Stimulated activated CD8-positive, alpha-beta memory T cell treated with anti-CD3 and anti-CD28 coated beads, Interleukin-7, amount 100 ng/mL, for 48 hours (primary cell): ENCODE results near the gene PRKCA.
A peak's percentile ranks its signal among the peaks of the same experiment; 100 is the strongest.

ENCODE experiments used
- DNase-seq, 2 donors: peaks; one replicate each; pipeline ENCODE4 v3.0.0-alpha.2; 2020; ENCODE audit warnings: low read depth in 1 of 2; ENCODE audit errors: extremely low read depth in 1 of 2

PRKCA gene

DNA sequence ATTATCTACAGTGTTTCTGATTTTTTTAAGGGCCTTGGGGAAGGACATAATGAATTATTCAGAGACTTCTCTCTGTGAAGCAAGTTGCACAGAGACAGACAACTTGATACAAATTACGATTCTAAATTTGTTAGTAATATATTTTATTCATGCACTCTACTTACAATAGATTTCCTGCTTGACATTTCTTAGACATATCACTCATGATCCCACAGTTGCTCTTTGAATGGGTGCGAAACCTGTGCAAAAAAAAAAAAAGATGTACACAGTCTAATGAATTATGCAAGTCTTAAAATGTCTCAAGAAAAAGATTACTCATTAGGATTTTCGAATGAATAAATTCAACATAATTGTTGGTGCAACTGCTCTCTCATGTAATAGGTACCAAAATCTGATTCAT is 254.8 kb downstream of the PRKCA start:
- no peak for DNase-seq

DNA sequence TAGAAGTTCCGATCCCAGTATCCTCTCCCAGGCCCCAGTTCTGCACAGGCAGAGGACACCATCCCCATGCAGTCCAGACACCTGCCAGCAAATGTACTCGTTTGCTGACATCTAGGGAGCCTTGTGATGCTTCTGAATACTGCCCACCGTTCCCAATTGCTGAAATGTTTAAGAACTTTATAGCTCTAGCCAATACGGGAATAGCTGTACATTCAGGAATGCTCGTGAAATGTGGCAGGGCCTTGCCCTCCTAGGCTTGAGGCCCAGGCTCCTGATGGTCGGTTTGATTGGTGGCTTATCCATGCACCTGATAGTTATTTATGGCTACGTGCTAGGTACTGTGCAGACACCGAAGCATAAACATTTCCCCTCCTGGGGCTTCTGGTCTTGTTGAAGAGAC is 255.5 kb downstream of the PRKCA start:
- DNase-seq: no peak

DNA sequence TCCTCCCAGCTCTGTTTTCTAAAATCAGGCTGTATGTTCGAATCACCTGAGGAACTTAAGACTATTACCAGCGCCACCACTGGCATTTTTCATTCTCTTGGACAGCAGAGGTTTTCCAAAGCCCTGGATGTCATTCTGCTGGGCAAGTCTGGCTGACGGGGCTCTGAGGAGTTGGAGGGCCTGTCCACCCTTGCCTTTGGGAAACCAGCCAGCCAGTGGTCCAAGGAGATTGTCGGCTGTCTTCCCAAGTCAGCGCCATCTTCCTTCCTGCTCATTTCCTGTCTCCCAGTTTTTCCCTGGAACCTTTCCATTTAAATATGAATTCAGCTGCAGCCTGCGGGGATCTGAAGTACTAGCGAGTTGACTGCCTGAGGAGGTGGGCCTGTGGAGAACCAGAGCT is 258.3 kb downstream of the PRKCA start:
- no peak for DNase-seq

DNA sequence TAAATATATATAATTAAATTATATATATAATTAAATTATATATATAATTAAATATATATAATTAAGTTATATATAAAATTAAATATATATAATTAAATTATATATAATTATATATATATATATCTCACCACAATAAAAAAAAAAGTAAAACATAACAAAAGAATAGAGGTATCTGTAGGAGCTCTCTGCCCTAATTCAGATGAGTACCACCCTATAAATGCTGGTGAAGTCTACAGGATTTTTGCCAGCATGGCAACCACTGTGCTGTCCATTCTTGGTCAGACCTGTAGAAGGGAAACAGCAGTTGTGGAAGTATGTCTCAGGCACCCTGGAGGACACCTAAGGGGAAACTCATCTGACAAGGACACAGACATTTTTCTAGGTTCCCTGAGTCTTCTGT is 259.7 kb downstream of the PRKCA start:
- no peak for DNase-seq

DNA sequence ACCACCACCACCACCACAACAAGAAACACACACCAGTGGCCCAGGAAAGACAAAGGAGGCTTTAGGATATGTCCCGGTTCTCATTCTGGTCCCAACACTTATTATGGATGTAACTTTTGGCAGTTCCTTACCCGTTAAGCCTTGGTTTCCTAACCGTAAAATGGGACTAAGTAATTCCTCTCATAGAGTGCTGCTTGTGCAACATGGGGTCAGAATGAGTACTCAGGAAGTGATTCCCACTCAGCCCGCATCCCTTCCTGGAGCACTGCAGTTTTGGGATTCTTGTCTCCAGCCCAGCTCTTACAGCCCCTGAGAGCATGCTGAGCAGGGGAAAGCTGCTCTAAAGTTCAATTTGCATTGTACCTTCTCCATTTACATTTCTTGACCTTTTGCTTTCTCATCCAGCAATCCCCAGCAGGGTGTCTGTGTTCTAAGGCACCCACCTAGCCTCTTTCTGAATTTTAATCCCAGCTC is 262.6 kb downstream of the PRKCA start:
- DNase-seq: no peak

DNA sequence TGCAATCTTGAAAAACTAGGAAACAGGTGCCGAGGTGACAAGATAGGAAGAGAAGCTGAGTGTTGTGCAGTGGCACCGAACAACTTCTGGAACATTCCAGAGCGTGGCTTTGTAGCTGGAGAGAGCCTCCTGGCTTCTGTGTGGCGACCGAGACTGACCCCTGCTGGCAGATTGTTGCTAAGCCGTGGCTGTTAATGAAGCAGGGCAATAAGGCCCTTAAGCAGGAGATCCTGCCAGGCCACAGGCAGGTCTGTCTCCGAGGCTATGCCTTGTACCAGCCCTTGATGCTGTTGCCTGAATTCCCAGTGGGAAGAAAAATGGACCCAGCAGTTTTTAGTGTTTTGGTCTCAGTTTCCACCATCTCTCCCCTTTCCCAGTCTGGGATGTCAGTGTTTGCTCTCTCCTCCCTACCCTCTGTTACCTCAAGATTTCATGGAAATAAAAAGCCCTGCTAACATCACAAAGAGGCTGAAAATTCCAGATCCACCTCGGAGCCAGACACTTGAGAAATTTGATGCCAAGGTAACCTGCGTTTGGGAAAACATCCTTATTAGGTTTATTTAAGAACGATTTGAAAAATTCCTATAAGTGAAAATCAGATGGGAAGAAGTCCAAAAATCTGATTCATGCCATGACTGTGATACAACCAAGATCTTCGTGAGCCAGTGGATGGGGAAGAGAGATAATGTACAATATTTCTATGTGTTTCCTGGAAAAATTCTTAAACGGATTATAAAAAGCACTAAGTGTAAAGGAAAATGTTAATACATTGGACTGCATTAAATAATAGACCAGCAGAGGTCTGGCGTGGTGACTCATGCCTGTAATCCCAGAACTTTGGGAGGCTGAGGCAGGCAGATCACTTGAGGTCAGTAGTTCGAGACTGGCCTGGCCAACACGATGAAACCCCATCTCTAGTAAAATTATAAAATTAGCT is 265.1 kb downstream of the PRKCA start:
- DNase-seq: peak; percentile 33 to 67

DNA sequence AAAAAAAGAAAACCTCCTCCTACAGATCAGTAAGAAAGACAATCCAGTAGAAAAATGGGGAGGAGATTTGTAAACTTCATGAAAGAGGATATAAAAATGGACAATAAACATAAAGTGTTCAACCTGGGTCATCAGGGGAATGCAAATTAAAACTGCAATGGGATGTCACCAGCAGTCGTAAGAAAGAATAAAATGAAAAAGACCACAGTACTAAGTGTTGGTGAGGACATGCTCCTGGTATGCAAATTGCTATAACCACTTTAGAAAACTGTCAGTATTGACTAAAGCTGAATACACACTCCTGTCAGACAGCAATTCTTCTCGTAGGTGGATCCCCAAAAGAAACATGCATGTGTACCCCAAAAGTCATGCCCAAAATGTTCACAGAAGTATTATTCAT is 267.2 kb downstream of the PRKCA start:
- no peak for DNase-seq

DNA sequence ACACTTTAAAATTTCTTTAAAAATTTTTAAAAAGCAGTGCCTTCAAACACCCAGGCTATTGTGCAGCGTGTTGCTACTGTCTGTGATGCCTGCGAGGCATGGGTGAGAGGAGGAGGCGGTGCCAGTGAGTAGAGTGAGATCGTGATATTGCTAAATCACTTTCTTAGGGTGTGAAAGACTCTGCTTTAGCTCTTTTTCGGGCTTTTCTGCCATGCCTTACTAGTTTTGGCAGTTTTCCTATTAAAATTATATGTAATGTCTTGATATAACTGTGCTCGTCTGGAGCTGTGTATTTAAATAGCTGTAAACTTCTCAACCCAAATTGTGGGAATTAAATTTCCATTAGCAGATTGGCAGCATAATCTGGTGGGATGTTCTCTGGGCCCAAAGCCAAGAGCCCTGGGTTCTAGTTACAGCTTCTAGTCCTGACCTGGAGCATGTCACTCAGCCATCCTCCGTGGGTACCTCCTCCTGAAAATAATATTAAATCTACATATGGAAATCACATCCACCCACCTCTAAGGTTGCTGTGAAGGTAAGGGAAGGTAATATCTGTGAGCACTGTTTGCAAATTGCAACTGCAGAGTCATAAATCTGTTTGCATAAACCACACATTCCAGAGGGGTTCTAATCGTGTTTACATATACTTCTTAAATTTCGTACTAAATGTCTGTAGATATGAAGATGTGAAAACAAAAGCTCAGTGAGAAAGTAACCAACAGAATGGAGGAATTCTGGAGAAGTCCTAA is 268.2 kb downstream of the PRKCA start:
- DNase-seq: no peak

DNA sequence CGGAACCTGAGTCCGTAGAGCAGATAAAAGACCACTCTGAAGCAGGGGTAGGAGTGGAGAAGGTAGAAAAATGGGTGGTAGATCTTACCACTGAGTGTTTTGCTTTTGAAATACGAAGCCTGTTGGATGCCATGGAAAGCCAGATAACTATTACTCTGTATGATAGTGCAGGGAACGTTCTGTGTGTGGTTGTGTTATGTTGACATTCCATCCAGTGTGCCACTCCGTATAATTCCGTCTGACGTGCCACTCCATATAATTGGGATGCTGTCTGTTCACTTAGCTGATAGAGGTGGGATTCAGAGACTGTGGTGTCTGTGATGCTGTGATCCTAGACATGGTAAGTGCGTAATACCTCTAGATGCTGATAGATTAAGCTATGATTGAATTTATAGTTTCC is 269.3 kb downstream of the PRKCA start:
- no peak for DNase-seq

DNA sequence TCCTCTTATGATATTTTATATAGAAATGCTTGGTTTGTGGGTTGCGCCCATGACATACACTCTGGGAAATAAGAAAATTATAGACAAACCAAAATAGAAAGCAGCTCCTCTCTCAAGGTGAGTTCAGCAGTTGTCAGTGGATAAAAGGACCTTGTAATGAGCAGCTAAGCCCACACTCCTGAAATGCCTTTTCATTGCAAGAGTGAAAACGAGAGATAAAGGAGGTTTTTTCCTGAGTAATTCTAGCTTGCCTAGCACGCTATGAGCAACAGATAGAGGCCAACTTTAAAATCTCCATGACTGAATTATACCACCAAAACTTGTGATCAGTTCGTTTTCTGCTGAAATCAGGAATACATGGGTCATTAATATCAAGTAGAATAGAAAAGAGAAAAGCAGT is 270.7 kb downstream of the PRKCA start:
- DNase-seq: no peak

DNA sequence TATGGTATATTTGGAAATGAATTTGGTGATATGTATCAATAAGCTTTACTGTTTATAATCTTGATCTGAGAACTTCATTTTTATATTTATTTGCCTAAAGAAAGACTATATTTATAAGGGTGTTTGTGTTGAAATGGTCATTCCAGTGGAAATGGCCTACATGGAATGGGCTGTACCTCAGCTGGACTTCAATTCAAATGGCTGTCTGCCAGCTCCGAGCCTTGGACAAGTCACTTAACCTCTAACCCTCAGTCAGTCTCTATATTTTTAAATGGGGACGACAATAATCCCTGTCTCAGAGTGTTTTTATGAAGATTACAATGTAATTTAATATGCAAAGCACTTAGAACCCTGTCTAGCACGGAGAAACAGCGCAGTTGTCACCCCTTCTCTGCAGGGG is 271.7 kb downstream of the PRKCA start:
- no peak for DNase-seq

DNA sequence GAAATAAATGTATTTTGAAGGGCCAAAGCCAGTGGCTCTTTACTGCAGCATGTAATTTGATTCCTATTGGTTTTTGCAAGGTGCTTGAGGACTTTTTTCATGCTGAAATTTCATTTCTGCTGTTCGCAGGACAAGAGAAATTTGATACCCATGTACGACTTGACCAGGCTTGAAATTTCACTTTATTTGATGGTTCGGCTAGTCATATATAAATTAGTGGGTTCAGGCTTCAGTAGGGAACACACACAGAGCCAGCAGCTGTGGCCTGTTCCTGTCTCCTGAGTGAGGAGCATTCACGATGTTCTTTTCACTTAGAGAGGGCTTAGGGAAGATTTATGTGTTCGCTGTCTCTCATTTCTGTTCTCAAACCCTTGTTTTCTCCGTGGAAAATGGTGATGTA is 274.1 kb downstream of the PRKCA start:
- DNase-seq: no peak

DNA sequence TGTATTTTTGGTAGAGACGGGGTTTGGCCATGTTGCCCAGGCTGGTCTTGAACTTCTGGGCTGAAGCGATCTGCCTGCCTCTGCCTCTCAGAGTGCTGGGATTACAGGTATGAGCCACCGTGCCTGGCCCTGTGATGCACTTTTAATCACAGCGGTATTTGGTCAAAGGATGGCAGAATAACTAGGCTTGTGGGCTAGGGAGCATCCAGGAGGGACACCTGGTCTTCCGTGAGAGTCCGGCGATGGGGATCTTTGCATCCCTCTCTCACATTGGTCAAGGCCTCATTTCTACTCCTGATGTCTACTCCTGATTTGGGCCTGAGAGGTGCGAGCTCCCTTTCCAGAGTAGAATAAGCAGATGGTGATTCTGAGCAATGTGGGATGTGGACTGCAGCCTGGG is 274.6 kb downstream of the PRKCA start:
- no peak for DNase-seq

DNA sequence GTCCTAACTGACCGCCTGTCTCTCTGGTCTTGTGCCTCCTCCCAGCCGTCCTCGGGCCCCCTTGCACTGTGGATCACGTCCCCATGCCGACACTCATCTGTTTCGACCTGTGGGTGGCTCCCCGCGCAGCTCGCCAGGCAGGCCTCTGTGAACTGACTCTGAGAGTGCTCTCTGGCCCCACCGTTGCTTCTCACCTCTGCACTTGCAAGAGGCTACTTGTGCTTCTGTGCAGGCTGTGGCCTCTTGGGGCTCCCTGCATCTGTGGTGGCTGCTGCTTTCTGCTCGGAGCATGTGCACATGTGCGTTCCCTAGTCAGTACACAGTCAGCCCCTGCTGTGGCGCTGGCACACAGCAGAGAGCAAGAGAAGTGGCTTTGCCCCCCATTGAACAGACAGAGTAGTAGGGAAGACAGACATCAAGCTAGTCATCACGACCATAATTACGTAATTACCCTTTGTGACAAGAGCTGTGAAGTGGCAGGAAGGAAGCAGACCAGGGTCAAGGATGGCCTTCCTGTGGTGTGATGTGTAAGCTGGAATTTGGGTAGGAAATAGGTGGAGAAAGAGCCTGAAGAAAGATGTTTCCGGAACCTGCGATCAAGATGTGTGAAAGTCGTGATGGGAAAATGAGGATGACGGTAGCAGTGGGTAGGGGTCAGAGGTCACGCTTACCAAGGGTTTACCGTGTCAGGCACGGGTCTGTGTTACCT is 276.5 kb downstream of the PRKCA start:
- no peak for DNase-seq

DNA sequence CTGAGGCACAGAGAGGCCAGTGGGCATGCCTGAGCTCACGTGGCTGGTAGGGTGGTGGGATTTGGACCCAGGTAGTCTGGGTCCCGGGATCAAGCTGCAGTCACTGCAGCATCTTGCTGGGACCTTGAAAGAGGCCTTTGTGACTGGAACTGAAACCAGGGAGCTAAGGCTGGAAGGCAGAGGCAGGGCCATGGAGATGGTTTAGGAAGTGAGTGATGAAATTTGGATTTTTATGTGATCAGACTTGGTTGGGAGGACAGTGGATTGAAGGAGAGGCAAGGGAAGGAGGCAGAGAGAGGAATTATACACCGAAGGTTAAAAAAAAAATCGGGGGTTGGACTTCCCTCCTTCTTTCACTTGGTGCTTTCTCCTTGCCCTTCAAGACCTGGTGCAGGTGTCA is 277.1 kb downstream of the PRKCA start:
- DNase-seq: no peak

DNA sequence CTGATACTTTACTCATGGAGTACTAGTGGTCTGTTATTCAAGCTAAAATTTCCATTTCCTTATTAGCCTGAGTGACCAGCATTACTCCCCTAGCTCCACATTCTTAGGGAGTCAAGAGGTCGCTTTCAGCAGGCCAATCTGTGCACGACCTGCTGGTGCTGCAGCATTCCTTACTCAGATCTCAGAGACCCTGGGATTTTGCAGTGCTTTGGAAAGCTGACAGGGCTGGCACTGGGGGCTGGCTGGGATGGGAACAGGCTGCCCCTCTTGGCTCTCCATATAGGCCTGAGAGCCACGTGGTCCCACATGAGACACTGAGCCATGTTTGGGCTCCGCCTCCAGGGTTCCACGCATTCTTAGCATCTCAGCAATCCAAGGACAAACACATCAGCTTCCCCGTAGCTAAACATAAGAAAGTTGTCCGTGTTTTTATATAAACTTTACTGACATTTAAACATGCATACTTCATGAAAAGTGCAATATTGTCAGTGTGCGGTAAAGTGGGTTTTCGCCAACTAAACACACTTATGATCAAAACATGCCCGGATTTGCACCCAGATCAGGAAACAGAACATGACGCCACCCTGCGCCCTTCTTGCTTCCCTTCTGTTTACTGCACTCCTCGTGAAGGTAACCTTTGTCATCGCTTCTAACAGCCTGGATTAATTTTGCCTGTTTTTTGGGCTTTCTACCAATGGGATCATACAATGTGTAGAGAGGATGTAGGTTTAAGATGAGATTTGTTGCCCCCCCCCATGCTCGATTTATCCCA is 278.0 kb downstream of the PRKCA start:
- no peak for DNase-seq

DNA sequence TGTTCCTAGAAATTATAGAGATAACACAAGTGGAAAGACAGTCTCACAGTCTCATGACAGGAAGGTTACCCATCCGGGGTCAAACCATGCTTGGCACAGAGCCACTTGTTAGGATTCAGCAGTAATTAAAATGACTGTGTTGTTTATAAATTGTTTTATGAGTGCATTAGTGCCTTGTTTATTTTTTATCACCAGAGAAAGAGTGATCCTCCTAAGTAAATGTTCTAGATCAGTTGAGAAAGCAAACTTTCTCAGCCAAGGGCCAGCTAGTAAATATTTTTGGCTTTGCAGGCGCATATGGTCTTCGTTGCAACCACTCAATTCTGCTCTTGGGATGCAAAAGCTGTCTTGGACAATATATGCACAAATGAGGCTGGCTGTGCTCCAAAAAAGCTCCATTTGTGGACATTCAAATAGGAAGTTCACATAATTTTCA is 278.6 kb downstream of the PRKCA start:
- no peak for DNase-seq

DNA sequence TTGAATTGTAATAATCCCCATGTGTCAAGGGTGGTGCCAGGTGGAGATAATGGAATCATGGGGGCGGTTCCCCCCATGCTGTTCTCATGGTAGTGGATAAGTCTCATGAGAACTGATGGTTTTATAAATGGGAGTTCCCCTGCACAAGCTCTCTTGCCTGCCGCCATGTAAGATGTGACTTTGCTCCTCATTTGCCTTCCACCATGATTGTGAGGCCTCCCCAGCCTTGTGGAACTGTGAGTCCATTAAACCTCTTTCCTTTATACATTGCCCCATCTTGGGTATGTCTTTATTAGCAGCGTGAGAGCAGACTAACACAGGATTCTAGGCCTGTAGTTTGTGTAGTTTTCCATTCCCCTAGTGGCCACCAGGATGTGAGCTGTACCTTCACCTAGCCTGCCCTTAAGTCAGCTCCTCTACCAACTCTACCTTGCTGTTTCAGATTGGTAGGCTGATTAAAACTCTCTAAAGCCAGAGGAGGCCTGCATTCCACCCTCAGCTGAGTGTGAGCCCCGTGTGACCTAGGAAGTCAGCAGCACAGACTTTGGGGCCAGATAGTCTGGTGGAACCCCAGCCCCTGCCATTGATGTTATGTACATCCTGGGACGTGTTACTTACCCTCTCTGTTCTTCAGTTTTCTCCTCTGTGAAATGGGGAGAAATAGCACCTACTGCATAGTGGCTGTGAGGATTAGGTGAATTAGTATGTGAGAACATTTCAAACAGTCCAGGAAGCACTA is 280.1 kb downstream of the PRKCA start:
- DNase-seq: no peak

DNA sequence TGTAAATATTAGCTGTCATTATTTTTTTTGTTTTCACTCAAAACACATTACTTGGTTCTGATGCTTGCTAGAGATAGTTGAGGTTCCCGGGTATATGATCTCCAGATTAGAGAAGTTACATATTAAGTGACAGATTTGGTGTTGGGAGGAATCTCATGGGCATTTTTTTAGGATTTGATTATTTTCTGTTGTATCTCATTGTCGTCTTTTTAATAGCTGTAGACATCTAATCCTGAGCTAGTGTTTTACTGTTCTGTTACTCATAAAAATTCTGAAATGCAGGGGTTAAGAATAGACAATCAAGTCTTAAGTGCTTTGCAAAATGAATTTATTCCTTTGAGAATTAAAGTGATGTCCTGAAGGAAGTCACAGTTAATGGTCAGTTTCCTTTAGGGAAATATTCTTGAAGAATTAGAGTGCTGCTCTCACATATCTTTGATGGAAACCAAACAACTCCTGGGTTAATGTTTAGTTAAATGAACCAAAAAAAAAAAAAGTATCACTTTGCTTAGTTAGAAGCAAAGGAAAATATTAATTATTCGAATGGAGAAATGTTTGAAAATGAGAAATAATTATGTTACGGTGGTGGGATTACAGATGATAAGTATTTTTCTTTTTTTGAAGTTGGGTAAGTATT is 280.8 kb downstream of the PRKCA start:
- DNase-seq: no peak
